ENCODE measurements around the gene CLASRP.
"Not testable (repeated sequence)": the region's sequence is repeated elsewhere in the genome, so short reads cannot be mapped to it uniquely, and the experiment has no call there.

Gene CLASRP, protein sequence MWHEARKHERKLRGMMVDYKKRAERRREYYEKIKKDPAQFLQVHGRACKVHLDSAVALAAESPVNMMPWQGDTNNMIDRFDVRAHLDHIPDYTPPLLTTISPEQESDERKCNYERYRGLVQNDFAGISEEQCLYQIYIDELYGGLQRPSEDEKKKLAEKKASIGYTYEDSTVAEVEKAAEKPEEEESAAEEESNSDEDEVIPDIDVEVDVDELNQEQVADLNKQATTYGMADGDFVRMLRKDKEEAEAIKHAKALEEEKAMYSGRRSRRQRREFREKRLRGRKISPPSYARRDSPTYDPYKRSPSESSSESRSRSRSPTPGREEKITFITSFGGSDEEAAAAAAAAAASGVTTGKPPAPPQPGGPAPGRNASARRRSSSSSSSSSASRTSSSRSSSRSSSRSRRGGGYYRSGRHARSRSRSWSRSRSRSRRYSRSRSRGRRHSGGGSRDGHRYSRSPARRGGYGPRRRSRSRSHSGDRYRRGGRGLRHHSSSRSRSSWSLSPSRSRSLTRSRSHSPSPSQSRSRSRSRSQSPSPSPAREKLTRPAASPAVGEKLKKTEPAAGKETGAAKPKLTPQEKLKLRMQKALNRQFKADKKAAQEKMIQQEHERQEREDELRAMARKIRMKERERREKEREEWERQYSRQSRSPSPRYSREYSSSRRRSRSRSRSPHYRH

DNA sequence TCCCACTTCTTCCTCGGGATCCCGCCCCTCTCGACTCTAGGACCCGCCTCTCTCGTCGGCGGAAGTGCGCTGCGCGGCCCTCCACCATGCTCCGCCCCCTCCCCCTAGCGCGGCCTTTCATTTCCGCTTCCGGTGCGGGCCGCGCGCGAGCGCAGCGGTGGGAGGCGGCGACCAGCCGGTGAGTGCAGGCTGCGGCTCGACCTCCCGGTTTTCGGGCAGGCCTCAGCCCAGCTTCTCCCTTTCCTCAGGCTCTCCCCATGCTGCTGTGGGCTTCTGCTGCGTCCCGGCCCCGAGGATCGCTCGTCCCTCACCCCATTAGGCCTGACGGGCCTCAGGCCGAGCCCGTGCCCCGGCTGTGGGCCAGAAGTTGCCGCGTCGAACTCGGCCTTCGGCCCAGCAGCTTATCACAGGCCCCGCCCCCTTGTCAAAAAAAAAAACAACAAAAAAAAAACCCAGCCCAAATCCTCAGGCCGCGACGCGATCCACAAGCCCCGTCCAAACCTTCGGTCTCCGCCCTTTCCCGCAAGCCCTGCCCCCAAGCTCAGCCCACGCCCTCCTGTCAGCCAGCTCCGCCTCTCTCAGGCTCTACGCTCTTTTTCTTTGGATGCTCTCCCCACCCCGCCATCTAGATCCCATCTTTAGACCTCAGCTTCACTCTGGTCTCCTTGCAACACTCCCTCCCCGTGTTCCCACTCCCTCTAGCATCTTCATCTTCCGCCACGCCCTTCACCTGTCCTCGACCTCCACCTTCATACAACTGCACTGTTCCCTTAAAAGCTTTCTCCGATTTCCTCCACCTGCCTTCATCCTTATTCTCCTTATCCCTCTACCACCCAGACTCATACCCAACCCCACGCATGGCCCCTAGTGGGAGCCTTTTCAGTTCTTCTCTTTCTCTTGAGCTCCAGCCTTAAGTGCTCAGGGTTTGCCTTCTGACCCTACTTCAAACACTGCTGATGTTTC lies at the start of gene CLASRP:
CLASRP (plus strand) TSS at position 115 of the 963 bp plus-strand sequence. CDS start 1,168 bp downstream, outside the sequence.
- peak; percentile 88 to 90 for DNase-seq

DNA sequence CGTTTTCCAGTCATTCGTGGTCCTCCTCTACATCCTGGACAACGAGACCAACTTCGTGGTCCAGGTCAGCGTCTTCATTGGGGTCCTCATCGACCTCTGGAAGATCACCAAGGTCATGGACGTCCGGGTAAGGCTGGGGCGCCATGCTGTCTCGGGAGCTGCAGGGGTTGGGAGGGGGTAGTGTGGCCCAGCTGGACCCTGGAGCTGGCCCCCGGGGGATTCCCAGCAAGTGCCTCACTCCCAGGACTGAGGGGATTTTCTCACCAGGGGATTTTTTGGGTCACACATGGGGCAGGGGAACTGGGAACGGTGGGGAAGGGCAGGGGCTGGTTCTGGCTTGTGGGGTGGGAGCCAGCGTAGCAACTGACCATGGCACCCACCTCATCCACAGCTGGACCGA lies 48.4 kb upstream of the CLASRP start:
- DNase-seq: no peak

DNA sequence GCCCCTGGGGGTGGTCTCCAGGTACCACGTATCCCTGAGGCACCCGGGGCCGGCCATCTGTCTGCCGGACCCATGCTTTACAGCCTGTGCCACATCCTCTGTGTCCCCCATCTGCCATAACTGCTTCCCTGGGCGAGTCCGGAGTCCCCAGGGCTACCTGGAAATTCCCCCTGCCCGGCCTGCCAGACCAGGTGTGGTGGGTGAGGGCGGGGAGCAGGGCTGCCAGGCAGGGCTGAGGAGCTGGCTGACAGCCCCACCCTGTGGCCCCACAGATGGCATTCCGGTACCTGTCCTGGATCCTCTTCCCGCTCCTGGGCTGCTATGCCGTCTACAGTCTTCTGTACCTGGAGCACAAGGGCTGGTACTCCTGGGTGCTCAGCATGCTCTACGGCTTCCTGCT lies 47.9 kb upstream of the CLASRP start:
- no peak for DNase-seq

DNA sequence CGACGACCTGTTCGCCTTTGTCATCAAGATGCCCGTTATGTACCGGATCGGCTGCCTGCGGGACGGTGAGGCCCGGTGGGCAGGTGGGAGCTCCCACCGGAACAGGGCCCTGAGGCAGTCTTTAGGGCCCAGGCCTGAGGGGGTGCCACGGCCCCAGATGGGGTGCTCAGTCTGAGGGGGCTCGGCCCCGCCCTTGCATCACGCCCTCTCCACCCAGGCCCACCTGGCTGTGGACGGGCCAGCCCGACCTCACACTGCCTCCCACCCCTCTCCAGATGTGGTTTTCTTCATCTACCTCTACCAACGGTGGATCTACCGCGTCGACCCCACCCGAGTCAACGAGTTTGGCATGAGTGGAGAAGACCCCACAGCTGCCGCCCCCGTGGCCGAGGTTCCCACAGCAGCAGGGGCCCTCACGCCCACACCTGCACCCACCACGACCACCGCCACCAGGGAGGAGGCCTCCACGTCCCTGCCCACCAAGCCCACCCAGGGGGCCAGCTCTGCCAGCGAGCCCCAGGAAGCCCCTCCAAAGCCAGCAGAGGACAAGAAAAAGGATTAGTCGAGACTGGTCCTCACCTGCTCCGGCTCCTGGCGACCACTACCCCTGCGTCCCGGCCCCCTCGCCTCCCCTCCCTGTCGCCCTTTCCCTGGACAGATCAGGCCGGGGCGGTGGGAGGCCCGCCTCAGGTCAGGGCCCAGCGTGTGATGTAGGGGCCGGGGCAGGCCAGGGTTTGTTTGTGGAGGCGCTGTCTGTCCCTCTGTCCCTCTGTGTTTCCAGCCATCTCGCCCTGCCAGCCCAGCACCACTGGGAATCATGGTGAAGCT lies 46.3 kb upstream of the CLASRP start:
- no peak for DNase-seq

DNA sequence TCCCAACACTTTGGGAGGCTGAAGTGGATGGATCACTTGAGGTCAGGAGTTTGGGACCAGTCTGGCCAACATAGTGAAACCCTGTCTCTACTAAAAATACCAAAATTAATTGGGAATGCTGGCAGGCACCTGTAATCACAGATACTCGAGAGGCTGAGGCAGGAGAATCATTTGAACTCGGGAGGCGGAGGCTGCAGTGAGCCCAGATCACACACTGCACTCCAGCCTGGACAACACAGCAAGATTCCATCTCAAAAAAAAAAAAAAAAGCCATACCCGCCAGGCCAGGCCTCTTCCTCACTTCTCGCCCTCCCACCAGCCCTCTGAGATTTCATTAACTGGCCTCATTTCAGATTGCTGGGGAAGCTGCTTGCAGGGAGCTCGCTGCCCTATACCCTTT lies 45.3 kb upstream of the CLASRP start:
- DNase-seq: no peak

- DNase-seq: no peak
Observed at GRCh38 chr19:44993926-44994537, 44.8 kb upstream of the CLASRP start.

DNA sequence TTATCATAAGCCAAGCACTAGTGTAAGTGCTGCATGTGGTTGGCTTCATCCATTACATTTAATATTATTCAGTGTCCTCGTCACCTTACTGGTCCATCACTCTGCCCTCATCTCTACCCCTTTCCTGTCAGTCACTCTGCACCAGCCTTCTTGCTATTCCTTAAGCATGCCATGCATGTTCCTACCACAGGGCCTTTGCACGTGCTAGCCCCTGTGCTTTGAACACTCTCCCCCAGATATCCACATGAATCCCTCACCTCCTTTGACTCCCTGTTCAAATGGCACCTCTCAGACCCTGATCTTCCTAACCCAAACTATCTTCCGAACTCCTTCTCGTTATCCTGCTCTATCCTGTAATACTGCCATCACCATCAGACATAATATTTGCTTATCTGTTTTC lies 40.8 kb upstream of the CLASRP start:
- no peak for DNase-seq

DNA sequence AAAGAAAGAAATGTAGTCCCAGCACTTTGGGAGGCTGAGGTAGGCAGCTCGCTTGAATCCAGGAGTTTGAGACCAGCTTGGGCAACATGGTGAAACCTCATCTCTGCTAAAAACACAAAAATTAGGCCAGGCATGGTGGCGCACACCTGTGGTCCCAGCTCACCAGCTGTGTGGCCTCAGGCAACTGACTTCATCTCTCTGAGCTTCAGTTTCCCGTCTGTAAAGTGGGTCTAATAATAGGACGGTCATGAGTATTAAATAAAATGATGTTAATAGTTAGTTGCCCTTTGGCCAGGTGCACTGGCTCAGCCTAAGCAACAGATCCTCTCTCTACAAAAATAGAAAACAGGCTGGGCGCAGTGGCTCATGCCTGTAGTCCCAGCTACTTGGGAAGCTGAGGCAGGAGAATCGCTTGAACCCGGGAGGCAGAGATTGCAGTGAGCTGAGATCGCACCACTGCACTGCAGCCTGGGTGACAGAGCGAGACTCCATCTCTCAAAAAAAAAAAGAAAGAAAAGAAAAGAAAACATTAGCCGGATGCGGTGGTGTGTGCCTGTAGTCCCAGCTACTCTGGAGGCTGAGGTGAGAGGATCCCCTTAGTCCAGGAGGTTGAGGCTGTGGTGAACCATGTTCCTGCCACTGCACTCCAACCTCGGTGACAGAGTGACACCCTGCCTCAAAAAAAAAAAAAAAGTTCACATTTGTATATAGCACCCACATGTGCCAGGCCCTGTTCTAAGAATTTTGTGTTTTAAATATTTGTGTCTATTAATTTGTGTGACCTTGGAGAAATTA lies 39.5 kb upstream of the CLASRP start:
- not testable (repeated sequence) for DNase-seq

- not testable (repeated sequence) for DNase-seq
Observed at GRCh38 chr19:45000665-45001064, 38.2 kb upstream of the CLASRP start.

GRCh38 chr19:45001087-45001739 lies 37.6 kb upstream of the CLASRP start, which contains the start of gene RELB:
Gene RELB, plus strand, starts transcription at chr19:45001464. Its CDS starts 116 bp downstream, at chr19:45001580.
- DNase-seq: peak; percentile 85 to 94

GRCh38 chr19:45003485-45003884 lies 35.4 kb upstream of the CLASRP start:
- no peak for DNase-seq

DNA sequence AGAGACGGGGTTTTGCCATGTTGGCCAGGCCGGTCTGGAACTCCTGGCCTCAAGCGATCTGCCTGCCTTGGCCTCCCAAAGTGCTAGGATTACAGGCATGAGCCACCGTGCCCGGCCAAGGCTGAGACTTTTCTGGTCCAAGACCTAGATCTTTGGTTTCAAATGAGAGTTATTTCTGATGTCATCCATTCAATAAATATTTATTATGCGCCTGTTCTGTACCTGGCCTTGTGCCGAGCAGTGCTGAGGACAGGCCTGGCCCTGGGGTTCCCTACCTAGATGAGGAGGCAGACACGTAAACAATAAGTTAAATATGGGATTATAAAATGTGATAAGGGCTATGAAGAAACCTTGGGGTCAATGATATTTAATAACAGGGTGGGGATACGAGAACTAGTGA lies 33.1 kb upstream of the CLASRP start:
- DNase-seq: no peak

DNA sequence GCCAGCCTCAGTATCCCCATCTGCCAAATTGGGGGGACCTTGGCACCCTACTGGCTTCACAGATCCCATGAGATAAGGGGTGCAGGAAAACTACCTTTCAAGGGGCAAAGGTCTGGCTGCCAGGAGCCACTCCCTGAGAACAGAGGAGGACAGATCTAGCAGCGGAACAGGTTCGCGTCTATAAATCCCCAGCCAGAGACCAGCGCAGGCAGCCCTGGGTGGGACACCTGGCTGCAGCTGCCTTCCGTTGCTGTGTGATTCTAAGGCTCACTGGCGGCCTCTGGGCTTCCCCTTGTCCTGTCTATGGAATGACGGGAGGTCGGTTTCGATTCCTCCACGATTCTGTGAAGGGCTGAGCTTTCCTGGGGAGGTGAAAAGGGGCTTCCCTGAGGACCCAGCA lies 30.3 kb upstream of the CLASRP start:
- no peak for DNase-seq

GRCh38 chr19:45009625-45010255 lies 29.1 kb upstream of the CLASRP start:
- DNase-seq: no peak

DNA sequence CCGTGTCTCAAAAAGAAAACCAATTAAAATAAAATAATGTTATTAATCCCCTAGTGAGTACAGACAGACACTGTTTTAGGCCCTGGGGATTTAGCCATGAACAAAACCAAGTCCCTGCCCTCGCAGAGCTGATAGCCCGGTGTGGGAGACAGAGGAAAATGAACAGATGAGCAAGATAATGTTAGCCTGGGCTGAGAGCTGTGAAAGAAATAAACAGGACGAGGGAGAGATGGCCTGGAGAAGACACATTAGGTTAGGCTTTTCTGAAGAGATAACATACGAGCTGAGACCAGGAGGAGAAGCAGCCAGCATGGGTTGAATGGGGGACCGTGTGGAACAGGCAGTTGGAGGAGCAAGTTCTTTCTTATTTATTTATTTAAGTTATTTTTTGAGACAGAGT lies 28.5 kb upstream of the CLASRP start:
- DNase-seq: no peak

GRCh38 chr19:45011959-45012358 lies 26.9 kb upstream of the CLASRP start:
- no peak for DNase-seq

DNA sequence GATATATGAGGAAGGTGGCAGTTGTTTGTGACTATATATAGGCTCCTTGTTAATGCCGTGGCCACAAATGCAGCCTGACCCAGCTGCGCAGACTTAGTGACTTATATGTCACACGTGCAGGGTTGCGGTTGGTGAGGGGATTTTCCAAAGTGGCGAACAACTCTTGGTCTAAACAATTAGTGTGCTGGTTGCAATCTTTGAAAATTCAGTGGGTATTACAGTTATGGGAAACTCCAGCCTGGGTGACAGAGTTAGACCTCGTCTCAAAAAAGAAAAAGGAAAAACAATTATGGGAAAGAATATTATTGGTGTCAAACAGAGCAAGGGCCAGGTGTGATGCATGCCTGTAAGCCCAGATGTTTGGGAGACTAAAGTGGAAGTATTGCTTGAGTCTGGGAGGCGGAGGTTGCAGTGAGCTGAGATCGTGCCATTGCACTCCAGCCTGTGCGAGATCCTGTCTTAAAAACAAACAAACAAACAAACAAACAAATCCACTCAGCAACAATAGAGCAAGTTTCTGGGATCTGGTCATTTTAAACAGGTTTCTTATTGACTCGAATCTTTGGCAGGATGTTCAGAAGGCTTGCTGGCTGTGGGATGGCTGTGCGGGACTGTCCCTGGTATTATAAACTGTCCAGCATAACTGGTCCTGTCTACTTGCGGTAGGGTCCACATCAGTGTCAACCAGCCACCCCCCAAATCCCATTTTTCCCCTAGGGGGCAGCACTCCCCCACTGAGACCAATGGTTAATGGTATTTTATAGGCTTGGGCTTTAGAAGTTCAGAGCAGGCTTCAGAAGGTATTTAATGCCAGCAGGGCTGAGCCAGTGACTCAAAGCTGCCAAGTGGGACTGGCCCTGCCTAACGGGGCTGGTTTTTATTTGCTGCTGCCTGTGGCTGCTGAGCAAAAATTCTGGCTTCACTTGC lies 22.2 kb upstream of the CLASRP start:
- DNase-seq: peak; percentile 15 to 54

DNA sequence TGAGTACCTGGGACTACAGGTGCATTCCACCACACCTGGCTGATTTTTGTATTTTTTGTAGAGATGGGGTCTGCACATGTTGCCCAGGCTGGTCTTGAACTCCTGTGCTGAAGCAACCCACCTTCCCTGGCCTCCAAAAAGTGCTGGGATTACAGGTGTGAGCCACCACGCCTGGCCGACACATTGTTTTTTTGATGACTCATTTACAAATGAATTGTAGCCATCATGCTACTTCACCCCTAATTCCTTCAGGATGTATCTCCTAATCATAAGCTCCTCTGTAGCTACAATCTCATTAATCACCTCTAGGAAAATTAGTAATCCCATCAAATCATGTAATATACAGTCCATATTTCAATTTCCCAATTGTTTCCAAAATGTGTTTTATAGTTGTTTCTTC lies 19.7 kb upstream of the CLASRP start:
- DNase-seq: no peak

- no peak for DNase-seq
Observed at GRCh38 chr19:45020071-45020470, 18.8 kb upstream of the CLASRP start.
